GM19023 (cell line): ENCODE results near the gene INPP5F.
"Not testable (repeated sequence)": the region's sequence is repeated elsewhere in the genome, so short reads cannot be mapped to it uniquely, and the experiment has no call there.

Source experiments
- ATAC-seq: cut with Tn5 transposase; IDR thresholded peaks from one replicate; pipeline ENCODE4 v1.9.1; 2021; ENCODE audit warnings: mild to moderate bottlenecking, moderate library complexity; ENCODE audit not compliant: unreplicated experiment

INPP5F gene

DNA sequence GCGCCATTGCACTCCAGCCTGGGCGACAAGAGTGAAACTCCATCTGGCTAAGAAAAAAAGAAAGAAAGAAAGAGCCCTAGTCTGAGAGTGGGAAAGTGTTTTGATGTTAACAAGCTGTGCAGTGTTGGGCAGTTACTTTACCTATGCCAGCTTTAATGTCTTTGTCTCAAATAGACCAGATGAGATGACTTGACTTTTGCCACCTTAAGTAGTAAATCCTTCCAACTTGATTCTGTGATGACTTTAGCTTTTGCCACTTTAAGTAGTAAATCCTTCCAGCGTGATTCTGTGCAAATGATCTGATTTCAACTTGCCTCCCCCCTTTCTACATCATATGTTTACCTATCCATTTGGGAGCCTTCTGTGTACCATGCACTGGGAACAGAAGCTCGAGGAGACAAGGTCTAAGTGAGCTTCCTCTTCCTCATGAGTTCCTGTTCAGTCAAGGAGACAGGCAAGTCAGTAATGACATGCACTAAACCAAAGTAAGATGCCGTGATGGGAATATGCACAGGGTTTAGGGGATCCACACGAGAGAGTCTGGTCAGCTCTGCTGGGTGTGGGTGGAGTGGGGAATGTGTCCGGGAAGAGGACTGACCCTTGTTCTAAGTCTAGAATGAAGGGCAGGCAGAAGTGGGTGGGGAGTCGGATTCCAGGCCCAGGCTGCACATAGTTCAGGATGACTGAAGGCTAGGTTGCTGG lies 17.2 kb downstream of the INPP5F start:
- ATAC-seq: no peak

DNA sequence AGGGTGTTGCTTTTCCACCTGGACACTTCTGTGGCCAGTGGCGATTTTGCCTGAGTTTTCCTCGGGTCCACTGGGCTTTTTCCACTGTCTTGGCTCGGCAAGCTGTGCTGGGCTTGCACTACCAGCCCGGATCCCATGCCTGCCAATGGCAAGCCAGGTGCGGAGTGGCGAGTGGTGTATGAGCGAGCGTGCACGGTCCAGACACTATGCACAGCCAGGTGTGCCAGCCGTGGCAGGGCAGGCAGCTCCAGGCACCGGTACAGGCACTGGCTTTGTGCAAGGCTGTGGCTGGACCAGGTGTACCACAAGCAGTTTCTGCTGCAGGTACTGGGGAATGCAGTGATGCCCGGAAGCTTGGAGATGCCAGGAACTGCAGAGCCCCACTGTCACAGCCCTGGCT lies 22.1 kb downstream of the INPP5F start:
- ATAC-seq: no peak

- ATAC-seq: no peak
These were observed 23.0 kb downstream of the INPP5F start for GRCh38 chr10:119748871-119749270.

DNA sequence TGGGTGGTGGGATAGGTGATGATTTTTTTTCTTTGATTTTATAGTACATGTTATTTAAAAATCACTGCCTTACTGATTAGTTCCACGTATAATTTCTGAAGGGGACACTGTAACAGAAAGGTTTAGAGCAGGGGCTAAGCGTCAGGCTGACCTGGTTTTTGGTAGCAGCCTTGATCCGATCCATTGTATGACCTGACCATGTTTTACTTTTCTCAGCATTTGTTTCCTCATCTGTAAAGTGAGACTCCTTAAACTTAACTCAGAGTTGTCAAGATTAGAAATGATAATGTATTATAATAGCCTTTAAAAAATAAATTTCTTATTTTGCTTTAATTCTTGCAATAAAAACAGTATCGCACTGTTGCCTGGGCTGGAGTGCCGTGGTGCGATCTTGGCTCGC lies 23.6 kb downstream of the INPP5F start:
- no peak for ATAC-seq

GRCh38 chr10:119750391-119751230 lies 24.8 kb downstream of the INPP5F start:
- peak; percentile 69 for ATAC-seq

DNA sequence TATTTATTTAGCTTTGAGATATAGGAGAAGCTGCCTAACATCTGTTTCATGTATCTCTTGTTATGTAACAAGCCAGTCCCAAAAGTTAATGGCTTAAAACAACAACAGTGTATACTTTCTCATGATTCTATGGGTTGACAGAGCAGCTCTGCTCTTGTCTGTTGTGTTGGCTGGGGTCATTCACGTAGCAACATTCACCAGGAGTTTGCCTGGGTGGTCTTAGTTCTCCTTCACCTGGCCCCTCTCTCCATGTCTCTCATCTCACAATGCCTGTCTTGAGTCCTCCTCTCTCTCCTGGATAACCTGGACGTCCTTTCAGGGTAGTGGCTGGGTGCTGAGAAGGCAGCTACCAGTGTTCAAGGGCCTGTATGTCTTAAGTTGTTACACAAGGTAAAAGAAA lies 27.5 kb downstream of the INPP5F start:
- no peak for ATAC-seq

DNA sequence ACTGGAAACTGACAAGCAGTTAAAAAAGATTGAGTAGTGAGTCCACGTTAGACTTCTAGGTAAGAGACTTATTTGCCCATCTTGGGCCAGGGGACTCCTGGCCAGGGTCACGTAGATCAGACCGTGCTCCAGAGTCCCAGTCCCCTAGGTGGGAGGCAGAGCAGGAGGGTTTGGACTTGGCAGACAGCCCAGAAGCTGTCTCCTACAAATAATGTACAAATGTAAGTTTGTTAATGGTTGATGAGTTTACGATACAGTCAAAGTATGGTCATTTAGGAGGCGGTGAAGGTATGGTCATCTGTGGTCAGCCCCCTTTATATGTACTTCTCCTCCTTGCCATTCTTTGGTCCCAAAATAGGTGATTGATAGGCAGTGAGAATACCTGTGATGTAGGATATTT lies 28.2 kb downstream of the INPP5F start:
- no peak for ATAC-seq

GRCh38 chr10:119754936-119755335 lies 29.1 kb downstream of the INPP5F start:
- ATAC-seq: no peak

DNA sequence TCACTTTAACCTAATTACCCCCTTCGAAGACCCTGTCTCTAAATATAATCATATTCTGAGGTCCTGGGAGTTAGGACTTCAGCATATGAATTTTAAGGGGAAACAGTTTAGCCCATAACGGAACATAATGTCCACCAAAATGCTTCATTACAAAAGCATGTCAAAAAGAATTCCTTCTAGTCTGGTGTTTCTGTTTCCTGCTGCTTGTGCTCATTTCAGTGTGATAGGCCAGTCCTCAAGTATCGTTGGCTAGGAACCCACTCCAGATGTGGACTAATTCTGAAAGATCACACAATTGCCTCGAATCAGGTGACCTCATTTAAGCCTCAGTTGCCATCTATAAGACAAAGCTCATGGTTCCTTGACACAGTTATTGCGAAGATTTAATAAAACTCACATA lies 29.6 kb downstream of the INPP5F start:
- ATAC-seq: no peak

DNA sequence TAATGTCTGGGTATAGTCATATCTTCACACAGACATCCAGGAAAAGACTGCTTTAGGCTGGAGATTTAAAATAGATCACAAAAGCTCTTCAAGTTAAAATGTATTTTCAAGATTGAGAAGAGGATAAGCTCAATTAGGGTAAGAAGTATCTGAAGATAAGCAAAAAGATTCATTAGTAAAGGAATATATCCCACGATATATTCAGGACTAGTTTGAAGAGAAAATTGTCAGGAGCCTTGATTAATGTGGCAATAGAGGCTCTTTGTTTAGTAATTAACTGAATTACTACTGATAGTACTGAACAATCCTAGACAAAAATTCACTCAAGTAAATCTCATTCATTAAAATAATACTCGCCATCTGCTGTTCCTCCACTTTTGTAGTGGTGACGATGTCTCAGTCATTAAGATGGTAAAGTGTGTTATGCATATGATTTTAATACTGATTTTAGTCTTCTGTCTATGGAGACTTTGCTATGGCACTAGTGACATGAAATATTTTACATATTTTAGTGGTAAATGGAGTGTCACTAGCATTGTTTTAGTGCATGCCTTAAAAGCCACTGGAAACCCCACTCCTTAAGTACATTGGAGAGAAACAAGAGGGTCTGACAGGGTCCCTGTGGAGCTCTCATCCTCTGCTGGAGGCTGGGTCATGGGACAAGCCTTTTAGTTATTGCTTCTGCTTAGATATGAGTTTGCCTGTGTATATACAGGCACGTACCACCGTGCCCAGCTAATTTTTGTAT lies 32.8 kb downstream of the INPP5F start:
- ATAC-seq: no peak

DNA sequence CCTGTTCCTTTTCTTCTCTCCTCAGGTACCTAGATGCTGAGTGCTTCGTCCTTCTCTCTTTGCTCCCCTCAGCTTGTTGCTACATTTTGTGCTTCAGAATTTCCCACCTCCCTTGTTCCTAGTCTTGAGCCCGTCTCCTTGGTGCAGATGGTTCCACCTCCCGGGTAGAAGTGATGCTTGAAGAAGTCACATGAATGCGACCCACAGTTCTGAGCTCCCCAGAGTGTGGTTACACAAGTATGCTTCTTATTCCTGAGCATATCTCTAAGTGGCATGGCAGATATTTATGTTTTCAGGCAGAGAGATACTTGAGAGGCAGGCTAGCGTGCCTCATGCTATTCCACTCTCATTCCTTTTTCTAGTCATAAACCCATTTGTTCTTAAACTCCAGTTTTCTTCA lies 34.0 kb downstream of the INPP5F start:
- no peak for ATAC-seq

DNA sequence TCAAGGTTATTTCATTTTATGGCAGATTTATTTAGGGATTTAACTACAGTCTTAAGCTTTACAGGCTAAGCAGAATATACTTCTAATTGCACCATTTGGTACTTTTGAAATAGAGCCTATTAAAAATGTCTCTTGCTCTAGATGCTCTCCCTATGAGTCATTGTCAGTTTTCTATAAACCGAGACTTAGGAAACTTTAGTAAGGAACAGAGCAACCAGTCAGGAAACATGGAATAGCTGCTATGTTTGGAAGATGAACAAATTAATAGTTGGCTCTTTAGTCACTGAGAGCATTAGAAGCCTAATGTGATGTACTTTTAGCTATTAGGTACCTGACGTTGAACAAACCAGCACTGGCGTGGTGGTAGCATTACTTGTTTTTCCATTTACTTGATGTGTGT lies 35.3 kb downstream of the INPP5F start:
- ATAC-seq: no peak

GRCh38 chr10:119762035-119762434 lies 36.2 kb downstream of the INPP5F start:
- ATAC-seq: no peak

DNA sequence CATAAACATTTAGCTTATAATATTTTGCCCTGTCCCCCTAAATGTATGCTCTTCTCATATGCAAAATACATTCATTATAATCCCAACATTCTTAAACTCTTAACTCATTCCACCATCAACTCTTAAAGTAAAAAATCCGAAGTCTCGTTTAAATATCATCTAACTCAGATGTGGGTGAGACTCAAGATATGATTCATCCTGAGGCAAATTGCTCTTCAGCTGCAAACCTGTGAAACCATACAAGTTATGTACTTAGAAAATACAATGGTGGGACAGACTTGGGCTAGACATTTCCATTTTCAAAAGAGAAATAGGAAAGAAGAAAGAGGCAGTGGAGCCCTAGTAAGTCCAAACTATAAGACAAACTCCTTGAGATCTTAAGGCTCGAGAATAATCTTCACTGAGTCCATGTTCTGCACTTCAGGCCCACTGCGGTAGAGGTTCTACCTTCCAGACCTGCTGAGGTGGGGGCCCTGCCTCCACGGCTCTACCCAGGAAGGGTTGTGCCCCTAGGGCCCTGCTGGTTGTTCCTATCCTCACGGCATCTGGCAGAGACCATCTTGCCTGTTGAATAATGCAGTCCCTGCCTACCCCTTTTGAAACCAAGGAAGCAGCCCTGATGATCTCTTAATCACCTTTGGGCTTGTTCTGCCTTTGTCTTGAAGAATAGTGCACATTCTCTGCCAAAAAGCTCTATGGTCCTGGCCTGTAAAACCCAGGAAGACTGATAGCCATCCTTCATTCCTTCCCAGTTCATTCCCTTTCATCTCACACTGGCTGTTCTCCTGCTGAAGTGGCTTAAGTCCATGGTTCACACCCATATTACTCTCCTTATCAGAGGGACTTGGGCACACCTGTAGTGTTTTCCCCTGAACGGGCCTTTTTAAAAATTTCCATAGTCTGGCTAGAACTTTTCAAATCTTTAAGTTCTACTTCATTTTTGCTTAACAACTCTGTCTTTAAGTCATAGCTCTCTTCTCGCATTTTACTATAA lies 37.3 kb downstream of the INPP5F start:
- no peak for ATAC-seq

- ATAC-seq: no peak
These were observed 42.7 kb downstream of the INPP5F start for GRCh38 chr10:119768455-119769094.

- no peak for ATAC-seq
These were observed 44.0 kb downstream of the INPP5F start for GRCh38 chr10:119769886-119770285.

DNA sequence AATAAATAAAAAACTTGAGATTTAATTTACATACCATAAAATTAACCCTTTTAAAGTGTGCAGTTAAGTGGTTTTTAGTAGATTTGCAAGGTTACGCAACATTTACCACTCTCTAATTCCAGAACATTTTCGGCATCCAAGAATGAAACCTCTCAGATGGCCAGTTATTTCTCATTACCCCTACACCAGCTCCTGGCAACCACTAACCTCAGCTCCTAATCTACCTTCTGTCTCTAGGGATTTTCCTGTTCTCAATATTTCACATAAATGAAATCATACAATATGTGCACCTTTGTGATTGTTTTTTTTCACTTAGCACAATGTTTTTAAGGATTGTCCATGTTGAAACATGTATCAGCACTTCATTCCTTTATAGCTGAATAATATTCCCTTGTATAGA lies 45.1 kb downstream of the INPP5F start:
- ATAC-seq: no peak

GRCh38 chr10:119772334-119772733 lies 46.5 kb downstream of the INPP5F start:
- ATAC-seq: no peak

DNA sequence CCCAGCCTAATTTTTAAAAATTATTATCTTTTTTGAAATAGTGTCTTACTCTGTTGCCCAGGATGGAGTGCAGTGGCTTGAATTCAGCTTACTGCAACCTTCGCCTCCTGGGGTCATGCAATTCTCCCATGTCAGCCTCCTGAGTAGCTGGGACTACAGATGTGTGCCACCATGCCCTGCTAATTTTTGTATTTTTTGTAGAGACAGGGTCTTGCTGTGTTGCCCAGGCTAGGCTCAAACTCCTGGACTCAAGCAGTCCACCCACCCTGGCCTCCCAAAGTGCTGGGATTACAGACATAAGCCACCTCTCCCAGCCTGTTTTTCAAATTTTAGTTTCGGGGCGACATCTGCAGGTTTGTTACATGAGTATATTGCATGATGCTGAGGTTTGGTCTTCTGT lies 47.2 kb downstream of the INPP5F start:
- not testable (repeated sequence) for ATAC-seq

- no peak for ATAC-seq
These were observed 49.7 kb downstream of the INPP5F start for GRCh38 chr10:119775529-119775928.
